Keratinocyte (primary cell): Measurements from ENCODE around the gene FOXM1. TPM values are rescaled to one million over a fixed set of nuclear protein-coding genes. Genes with fewer than 3 reads are reported as not detected.

Experiments
- DNase-seq: peaks from one replicate; pipeline ENCODE4 v3.0.0-alpha.2; 2011; ENCODE audit warnings: low read depth, missing footprints, low spot score
- FAIRE-seq: peaks from 2 replicates; lab custom pipeline; 2011; peaks lifted over from hg19 to GRCh38; lab: Jason Lieb, UNC
- H2AFZ ChIP-seq: 2 replicates; pipeline ENCODE4 v1.6.0; 2012; ENCODE audit warnings: low read length, control low read depth, inconsistent platforms; ENCODE audit not compliant: control insufficient read depth
- H3K27ac ChIP-seq: 2 replicates; pipeline ENCODE4 v1.5.1; 2011; ENCODE audit warnings: low read length; ENCODE audit not compliant: control insufficient read depth, insufficient read depth
- H3K27me3 ChIP-seq: 3 replicates; pipeline ENCODE4 v1.6.0; 2011; ENCODE audit warnings: low read length; ENCODE audit not compliant: control insufficient read depth, insufficient read depth; ENCODE audit errors: extremely low read depth
- H3K36me3 ChIP-seq, 2 experiments: 2 replicates in 1 of 2; 3 replicates in 1 of 2; pipeline ENCODE4 v1.5.1; 2011; ENCODE audit warnings: low read length in 2 of 2, mild to moderate bottlenecking in 1 of 2; ENCODE audit not compliant: control insufficient read depth in 2 of 2, insufficient read depth in 2 of 2; ENCODE audit errors: extremely low read depth in 1 of 2
- H3K4me1 ChIP-seq: 3 replicates; pipeline ENCODE4 v1.5.1; 2011; ENCODE audit warnings: low read length; ENCODE audit not compliant: control insufficient read depth, insufficient read depth; ENCODE audit errors: extremely low read depth
- H3K4me2 ChIP-seq: 3 replicates; pipeline ENCODE4 v1.6.0; 2011; ENCODE audit warnings: low read depth, low read length; ENCODE audit not compliant: control insufficient read depth, insufficient read depth; ENCODE audit errors: extremely low read depth
- H3K4me3 ChIP-seq, 3 experiments: fragments of 200-600 bp in 1 of 3; sonication (generic) in 1 of 3; 2 replicates in 2 of 3; 3 replicates in 1 of 3; pipeline ENCODE4 v1.5.1; 2011 to 2016; ENCODE audit warnings: low read length in 3 of 3, mild to moderate bottlenecking in 3 of 3, control low read depth in 2 of 3, inconsistent platforms in 1 of 3, low read depth in 1 of 3, mixed read lengths in 1 of 3, mixed run types in 1 of 3, moderate library complexity in 1 of 3; ENCODE audit not compliant: control insufficient read depth in 2 of 3, insufficient read depth in 2 of 3; ENCODE audit errors: extremely low read depth in 1 of 3
- H3K79me2 ChIP-seq: 2 replicates; pipeline ENCODE4 v1.6.0; 2012; ENCODE audit warnings: low read length; ENCODE audit not compliant: control insufficient read depth, insufficient read depth
- H3K9ac ChIP-seq: 3 replicates; pipeline ENCODE4 v1.6.0; 2011; ENCODE audit warnings: low read length; ENCODE audit not compliant: control insufficient read depth, insufficient read depth; ENCODE audit errors: extremely low read depth
- H3K9me1 ChIP-seq: 3 replicates; pipeline ENCODE4 v1.6.0; 2011; ENCODE audit warnings: low read length; ENCODE audit not compliant: control insufficient read depth, insufficient read depth; ENCODE audit errors: extremely low read depth
- H3K9me3 ChIP-seq: 2 replicates; pipeline ENCODE4 v1.5.1; 2012; ENCODE audit warnings: low read depth, low read length; ENCODE audit not compliant: control insufficient read depth
- H4K20me1 ChIP-seq: 3 replicates; pipeline ENCODE4 v1.6.0; 2011; ENCODE audit warnings: low read length; ENCODE audit not compliant: control insufficient read depth, insufficient read depth; ENCODE audit errors: extremely low read depth
- EZH2 ChIP-seq: IDR thresholded peaks from one replicate; pipeline ENCODE4 v1.6.1; 2012; ENCODE audit warnings: inconsistent platforms, mild to moderate bottlenecking, low read length, moderate library complexity
- dilution Hi-C: fragments of 300-500 bp; cut with MboI; formaldehyde crosslinking; loops from one replicate; pipeline ENCODE4 v1.7.0; 2020; ENCODE audit warnings: low sequenced_read_pairs; ENCODE audit not compliant: extremely low pct_ligation_motif_present
- polyA plus RNA-seq, 5 experiments: library from polyadenylated mRNA; depleted of rRNA in 3 of 5; stranded (reverse) in 3 of 5; stranded (forward) in 1 of 5; unstranded in 1 of 5; fragments of >200 nt; gene quantifications; 1 replicate in 1 of 5; 2 replicates in 3 of 5; 3 replicates in 1 of 5; pipeline versions ENCODE4 v1.2.1 to v1.2.3, GENCODE V29; 2011 to 2012; ENCODE audit warnings: missing spikeins in 2 of 5, low read depth in 1 of 5, low replicate concordance in 1 of 5
- TF ChIP-seq, protein P1 (sequence below), 3 experiments: IDR thresholded peaks in 1 of 3; conservative IDR thresholded peaks in 1 of 3; optimal IDR thresholded peaks in 1 of 3; 2 replicates in 2 of 3; 3 replicates in 1 of 3; pipeline versions ENCODE3 to v1.5.1; 2011; ENCODE audit warnings: low read length in 3 of 3, mild to moderate bottlenecking in 3 of 3, moderate library complexity in 2 of 3, control low read depth in 1 of 3, inconsistent platforms in 1 of 3; ENCODE audit not compliant: insufficient read depth in 2 of 3; ENCODE audit errors: extremely low read depth in 1 of 3

Gene FOXM1
- polyA plus RNA-seq, 1 donor (not counting 4 experiments of a cell fraction or from before 2014, with no cell fraction given), result 9.0 TPM

GRCh38 chr12:2829275-2829674 is 47.7 kb downstream of the FOXM1 start:
- no peak overlapping the region for H2AFZ ChIP-seq
- dilution Hi-C loops, result no loop called here
- H3K27ac ChIP-seq, result no peak overlapping the region
- no peak for DNase-seq
- peaks cover 5% of the 10 kb centered on the region for H3K4me1 ChIP-seq
- no peak for FAIRE-seq
- no peak overlapping the region for H3K4me3 ChIP-seq
- no peak overlapping the region for H3K9ac ChIP-seq
- no peak overlapping the region for H3K4me2 ChIP-seq
- no peaks in the 10 kb centered on the region for H3K79me2 ChIP-seq
- no peaks in the 10 kb centered on the region for H3K9me1 ChIP-seq
- no peaks in the 10 kb centered on the region for H3K9me3 ChIP-seq
- TF ChIP-seq EZH2, result no peak
- TF ChIP-seq, protein P1, sequence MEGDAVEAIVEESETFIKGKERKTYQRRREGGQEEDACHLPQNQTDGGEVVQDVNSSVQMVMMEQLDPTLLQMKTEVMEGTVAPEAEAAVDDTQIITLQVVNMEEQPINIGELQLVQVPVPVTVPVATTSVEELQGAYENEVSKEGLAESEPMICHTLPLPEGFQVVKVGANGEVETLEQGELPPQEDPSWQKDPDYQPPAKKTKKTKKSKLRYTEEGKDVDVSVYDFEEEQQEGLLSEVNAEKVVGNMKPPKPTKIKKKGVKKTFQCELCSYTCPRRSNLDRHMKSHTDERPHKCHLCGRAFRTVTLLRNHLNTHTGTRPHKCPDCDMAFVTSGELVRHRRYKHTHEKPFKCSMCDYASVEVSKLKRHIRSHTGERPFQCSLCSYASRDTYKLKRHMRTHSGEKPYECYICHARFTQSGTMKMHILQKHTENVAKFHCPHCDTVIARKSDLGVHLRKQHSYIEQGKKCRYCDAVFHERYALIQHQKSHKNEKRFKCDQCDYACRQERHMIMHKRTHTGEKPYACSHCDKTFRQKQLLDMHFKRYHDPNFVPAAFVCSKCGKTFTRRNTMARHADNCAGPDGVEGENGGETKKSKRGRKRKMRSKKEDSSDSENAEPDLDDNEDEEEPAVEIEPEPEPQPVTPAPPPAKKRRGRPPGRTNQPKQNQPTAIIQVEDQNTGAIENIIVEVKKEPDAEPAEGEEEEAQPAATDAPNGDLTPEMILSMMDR (optimal IDR thresholded peaks at IDR 0.05 in 1 of 3, IDR thresholded peaks at IDR 0.05 in 1 of 3, conservative IDR thresholded peaks at IDR 0.05 in 1 of 3; ENCODE audit: extremely low read depth in 1 of 3, insufficient read depth in 2 of 3, low read length in 3 of 3), result no peak
- no peaks in the 10 kb centered on the region for H4K20me1 ChIP-seq
- H3K36me3 ChIP-seq, result peaks cover 12 to 27% of the 10 kb centered on the region in 2 experiments
- no peaks in the 10 kb centered on the region for H3K27me3 ChIP-seq

DNA sequence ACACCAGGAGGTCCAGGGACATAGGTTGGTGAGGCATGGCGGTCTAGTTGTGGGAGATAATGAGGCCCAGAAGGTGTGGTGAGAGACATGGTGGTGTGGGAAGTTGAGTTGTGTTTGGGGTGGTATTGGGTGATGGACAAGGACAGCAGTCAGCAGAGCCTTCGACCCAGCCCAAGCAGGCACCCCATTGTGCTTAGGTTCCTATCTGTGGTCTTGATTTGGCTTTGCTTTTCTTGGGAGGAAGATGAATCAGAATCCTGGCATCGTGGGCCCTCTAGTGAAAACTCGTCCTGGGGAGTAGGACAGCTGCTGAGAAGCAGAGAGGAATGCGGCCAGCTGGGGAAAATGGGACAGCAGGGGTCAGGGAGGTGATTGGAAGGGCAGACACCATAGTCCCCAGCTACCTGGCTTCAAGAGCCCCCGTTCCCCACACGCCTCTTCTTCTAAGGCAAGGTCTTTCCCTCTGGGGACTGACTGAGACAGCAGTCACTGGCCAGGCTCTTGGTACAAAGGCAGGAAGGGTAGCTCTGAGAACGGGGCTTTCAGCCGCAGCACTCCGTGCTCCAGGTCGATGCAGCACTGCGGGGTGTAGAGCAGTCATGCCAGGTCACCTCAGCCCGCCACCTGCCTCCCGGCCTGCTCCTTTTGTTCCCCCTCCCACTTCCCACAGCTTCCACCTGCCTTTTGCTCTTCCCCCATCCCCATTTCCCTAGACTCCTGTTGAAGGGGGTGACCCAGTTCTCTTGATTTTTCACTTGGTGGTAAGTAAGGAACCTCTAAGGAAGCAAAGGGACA is 50.1 kb downstream of the FOXM1 start:
- DNase-seq (no peak), FAIRE-seq (no peak)
- TF ChIP-seq, protein P1 (optimal IDR thresholded peaks at IDR 0.05 in 1 of 3, IDR thresholded peaks at IDR 0.05 in 1 of 3, conservative IDR thresholded peaks at IDR 0.05 in 1 of 3; ENCODE audit: extremely low read depth in 1 of 3, insufficient read depth in 2 of 3, low read length in 3 of 3), result no peak
- TF ChIP-seq EZH2, result no peak
- Histone ChIP-seq H3K79me2 (no peaks in the 10 kb centered on the region), H3K4me2 (no peak overlapping the region), H3K4me3 (no peak overlapping the region), H3K4me1 (no peaks in the 10 kb centered on the region), H3K27me3 (no peaks in the 10 kb centered on the region), H3K9me1 (no peaks in the 10 kb centered on the region), H3K9me3 (no peaks in the 10 kb centered on the region), H4K20me1 (no peaks in the 10 kb centered on the region), H2AFZ (no peak overlapping the region), H3K36me3 (peaks cover 18 to 35% of the 10 kb centered on the region in 2 experiments), H3K27ac (no peak overlapping the region), H3K9ac (no peak overlapping the region)
- dilution Hi-C loops, result no loop called here
